ENCODE results near the gene TNFSF18. TPM values are rescaled to one million over a fixed set of nuclear protein-coding genes. Genes with fewer than 3 reads are reported as not detected.

TNFSF18 gene
- total RNA-seq, 1 experiment from 2014 or later = not detected

DNA sequence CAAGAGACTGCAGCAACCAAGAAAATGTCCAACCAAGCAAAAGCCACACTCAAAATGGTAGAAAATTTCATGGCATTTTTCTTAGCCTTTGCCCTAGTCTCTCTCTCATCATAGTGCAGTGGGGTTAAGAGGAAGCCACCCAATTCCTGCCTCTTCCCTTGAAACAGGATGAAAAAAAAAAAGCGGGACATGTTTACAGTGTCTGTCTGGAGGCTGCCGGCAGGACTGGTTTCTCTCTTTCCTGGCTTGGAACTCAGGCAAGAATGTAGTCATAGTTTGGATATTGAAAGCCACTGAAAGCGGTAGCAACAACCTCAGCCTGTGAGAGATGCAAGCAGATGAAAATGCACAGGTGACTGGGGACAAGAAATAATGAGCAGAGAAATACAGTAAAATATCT is 13.3 kb upstream of the TNFSF18 start:
- ChIA-PET POLR2A (no interaction called here), CTCF (no interaction called here)
- TF ChIP-seq JAZF1 (CRISPR knock-in tag; IDR thresholded peaks at IDR 0.05) = no peak
- no peak for TF ChIP-seq RELA (CRISPR knock-in tag; IDR thresholded peaks at IDR 0.05; ENCODE audit: borderline replicate concordance)
- TF ChIP-seq ETV6 (CRISPR knock-in tag; IDR thresholded peaks at IDR 0.05) = no peak
- TF ChIP-seq, protein P1, sequence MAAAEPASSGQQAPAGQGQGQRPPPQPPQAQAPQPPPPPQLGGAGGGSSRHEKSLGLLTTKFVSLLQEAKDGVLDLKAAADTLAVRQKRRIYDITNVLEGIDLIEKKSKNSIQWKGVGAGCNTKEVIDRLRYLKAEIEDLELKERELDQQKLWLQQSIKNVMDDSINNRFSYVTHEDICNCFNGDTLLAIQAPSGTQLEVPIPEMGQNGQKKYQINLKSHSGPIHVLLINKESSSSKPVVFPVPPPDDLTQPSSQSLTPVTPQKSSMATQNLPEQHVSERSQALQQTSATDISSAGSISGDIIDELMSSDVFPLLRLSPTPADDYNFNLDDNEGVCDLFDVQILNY (CRISPR knock-in tag; IDR thresholded peaks at IDR 0.05) = no peak
- TF ChIP-seq, protein P2, sequence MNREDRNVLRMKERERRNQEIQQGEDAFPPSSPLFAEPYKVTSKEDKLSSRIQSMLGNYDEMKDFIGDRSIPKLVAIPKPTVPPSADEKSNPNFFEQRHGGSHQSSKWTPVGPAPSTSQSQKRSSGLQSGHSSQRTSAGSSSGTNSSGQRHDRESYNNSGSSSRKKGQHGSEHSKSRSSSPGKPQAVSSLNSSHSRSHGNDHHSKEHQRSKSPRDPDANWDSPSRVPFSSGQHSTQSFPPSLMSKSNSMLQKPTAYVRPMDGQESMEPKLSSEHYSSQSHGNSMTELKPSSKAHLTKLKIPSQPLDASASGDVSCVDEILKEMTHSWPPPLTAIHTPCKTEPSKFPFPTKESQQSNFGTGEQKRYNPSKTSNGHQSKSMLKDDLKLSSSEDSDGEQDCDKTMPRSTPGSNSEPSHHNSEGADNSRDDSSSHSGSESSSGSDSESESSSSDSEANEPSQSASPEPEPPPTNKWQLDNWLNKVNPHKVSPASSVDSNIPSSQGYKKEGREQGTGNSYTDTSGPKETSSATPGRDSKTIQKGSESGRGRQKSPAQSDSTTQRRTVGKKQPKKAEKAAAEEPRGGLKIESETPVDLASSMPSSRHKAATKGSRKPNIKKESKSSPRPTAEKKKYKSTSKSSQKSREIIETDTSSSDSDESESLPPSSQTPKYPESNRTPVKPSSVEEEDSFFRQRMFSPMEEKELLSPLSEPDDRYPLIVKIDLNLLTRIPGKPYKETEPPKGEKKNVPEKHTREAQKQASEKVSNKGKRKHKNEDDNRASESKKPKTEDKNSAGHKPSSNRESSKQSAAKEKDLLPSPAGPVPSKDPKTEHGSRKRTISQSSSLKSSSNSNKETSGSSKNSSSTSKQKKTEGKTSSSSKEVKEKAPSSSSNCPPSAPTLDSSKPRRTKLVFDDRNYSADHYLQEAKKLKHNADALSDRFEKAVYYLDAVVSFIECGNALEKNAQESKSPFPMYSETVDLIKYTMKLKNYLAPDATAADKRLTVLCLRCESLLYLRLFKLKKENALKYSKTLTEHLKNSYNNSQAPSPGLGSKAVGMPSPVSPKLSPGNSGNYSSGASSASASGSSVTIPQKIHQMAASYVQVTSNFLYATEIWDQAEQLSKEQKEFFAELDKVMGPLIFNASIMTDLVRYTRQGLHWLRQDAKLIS (CRISPR knock-in tag; IDR thresholded peaks at IDR 0.05; ENCODE audit: borderline replicate concordance) = no peak
- no peak for TF ChIP-seq CREM (CRISPR knock-in tag; IDR thresholded peaks at IDR 0.05)
- TF ChIP-seq OVOL2 (CRISPR knock-in tag; IDR thresholded peaks at IDR 0.05; ENCODE audit: borderline replicate concordance) = no peak
- TF ChIP-seq NFYB (CRISPR knock-in tag; conservative IDR thresholded peaks at IDR 0.05; ENCODE audit: low read depth) = no peak
- no peak for TF ChIP-seq FOXP1 (CRISPR knock-in tag; IDR thresholded peaks at IDR 0.05; ENCODE audit: borderline replicate concordance)
- no peak for TF ChIP-seq ZNF416 (CRISPR knock-in tag; IDR thresholded peaks at IDR 0.05)
- no peak for TF ChIP-seq SMAD3 (CRISPR knock-in tag; IDR thresholded peaks at IDR 0.05; ENCODE audit: borderline replicate concordance)
- TF ChIP-seq, protein P3, sequence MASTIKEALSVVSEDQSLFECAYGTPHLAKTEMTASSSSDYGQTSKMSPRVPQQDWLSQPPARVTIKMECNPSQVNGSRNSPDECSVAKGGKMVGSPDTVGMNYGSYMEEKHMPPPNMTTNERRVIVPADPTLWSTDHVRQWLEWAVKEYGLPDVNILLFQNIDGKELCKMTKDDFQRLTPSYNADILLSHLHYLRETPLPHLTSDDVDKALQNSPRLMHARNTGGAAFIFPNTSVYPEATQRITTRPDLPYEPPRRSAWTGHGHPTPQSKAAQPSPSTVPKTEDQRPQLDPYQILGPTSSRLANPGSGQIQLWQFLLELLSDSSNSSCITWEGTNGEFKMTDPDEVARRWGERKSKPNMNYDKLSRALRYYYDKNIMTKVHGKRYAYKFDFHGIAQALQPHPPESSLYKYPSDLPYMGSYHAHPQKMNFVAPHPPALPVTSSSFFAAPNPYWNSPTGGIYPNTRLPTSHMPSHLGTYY (CRISPR knock-in tag; IDR thresholded peaks at IDR 0.05) = no peak
- no peak for TF ChIP-seq ZNF263 (CRISPR knock-in tag; IDR thresholded peaks at IDR 0.05; ENCODE audit: low read depth)
- no peak for TF ChIP-seq NR1H2 (CRISPR knock-in tag; IDR thresholded peaks at IDR 0.05)
- no peak for TF ChIP-seq GRHL2 (CRISPR knock-in tag; IDR thresholded peaks at IDR 0.05; ENCODE audit: insufficient replicate concordance, severe bottlenecking)
- no peak for TF ChIP-seq SP1 (CRISPR knock-in tag; conservative IDR thresholded peaks at IDR 0.05)
- TF ChIP-seq, protein P4, sequence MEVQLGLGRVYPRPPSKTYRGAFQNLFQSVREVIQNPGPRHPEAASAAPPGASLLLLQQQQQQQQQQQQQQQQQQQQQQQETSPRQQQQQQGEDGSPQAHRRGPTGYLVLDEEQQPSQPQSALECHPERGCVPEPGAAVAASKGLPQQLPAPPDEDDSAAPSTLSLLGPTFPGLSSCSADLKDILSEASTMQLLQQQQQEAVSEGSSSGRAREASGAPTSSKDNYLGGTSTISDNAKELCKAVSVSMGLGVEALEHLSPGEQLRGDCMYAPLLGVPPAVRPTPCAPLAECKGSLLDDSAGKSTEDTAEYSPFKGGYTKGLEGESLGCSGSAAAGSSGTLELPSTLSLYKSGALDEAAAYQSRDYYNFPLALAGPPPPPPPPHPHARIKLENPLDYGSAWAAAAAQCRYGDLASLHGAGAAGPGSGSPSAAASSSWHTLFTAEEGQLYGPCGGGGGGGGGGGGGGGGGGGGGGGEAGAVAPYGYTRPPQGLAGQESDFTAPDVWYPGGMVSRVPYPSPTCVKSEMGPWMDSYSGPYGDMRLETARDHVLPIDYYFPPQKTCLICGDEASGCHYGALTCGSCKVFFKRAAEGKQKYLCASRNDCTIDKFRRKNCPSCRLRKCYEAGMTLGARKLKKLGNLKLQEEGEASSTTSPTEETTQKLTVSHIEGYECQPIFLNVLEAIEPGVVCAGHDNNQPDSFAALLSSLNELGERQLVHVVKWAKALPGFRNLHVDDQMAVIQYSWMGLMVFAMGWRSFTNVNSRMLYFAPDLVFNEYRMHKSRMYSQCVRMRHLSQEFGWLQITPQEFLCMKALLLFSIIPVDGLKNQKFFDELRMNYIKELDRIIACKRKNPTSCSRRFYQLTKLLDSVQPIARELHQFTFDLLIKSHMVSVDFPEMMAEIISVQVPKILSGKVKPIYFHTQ (CRISPR knock-in tag; IDR thresholded peaks at IDR 0.05) = no peak
- no peak for TF ChIP-seq SMAD4 (CRISPR knock-in tag; IDR thresholded peaks at IDR 0.05)
- TF ChIP-seq GABPB1 (CRISPR knock-in tag; IDR thresholded peaks at IDR 0.05) = no peak
- no peak for TF ChIP-seq NR3C1 (CRISPR knock-in tag; conservative IDR thresholded peaks at IDR 0.05; ENCODE audit: low read depth)
- Mint-ChIP-seq H3K9me3 (peaks cover 8% of the 10 kb centered on the region), H3K27ac (peak overlapping the region; percentile 34; the same call in 1 of the 2 replicates), H3K36me3 (no peaks in the 10 kb centered on the region), H3K4me1 (peaks cover 5% of the 10 kb centered on the region; the same call in 1 of the 2 replicates), H3K27me3 (ENCODE audit: low read depth) (no peaks in the 10 kb centered on the region), H3K4me3 (no peak overlapping the region)
- ATAC-seq = no peak
- no peak for DNase-seq (ENCODE audit: low spot score)
